Endothelial cell of umbilical vein (primary cell): ENCODE results near the gene ZW10. TPM values are rescaled to one million over a fixed set of nuclear protein-coding genes. Genes with fewer than 3 reads are reported as not detected.
"Not testable (repeated sequence)": the region's sequence is repeated elsewhere in the genome, so short reads cannot be mapped to it uniquely, and the experiment has no call there.

Experiments used
- BruUV-seq: library from RNA; stranded (reverse); fragments of 400-500 nt; replicated peaks from 2 replicates; lab custom pipeline; 2021; lab: Mats Ljungman, UMichigan
- CTCF ChIA-PET: fragments of 300-600, 350-600 bp; sonication (Branson Sonifier 250); formaldehyde crosslinking; loops from one replicate; lab custom pipeline; 2021; ENCODE audit warnings: antibody characterized with exemption, inconsistent platforms; lab: Charles Lee
- POLR2A ChIA-PET: fragments of 300-600, 350-600 bp; sonication (Branson Sonifier 250); formaldehyde crosslinking; loops from one replicate; lab custom pipeline; 2021; ENCODE audit warnings: antibody characterized with exemption, inconsistent platforms; lab: Charles Lee
- DNase-seq: peaks from one replicate; pipeline ENCODE4 v3.0.0-alpha.2; 2011; ENCODE audit warnings: low read depth, low spot score
- FAIRE-seq: peaks from 2 replicates; lab custom pipeline; 2011; peaks lifted over from hg19 to GRCh38; lab: Jason Lieb, UNC
- H2AFZ ChIP-seq: 2 replicates; pipeline ENCODE4 v1.6.0; 2012; ENCODE audit warnings: low read depth, low read length, control low read depth, inconsistent platforms
- H3K27ac ChIP-seq: 2 replicates; pipeline ENCODE4 v1.5.1; 2011; ENCODE audit warnings: low read depth, mild to moderate bottlenecking, control low read depth, low read length, moderate library complexity; ENCODE audit not compliant: insufficient read depth
- H3K27me3 ChIP-seq, 2 experiments: 2 replicates each; pipeline versions ENCODE4 v1.6.0 to v1.6.1; 2011; ENCODE audit warnings: low read length in 2 of 2, mixed read lengths in 1 of 2; ENCODE audit not compliant: control insufficient read depth in 2 of 2, insufficient read depth in 2 of 2
- H3K36me3 ChIP-seq, 2 experiments: 2 replicates in 1 of 2; 3 replicates in 1 of 2; pipeline ENCODE4 v1.5.1; 2011; ENCODE audit warnings: low read length in 2 of 2, mild to moderate bottlenecking in 1 of 2, moderate library complexity in 1 of 2; ENCODE audit not compliant: control insufficient read depth in 2 of 2, insufficient read depth in 2 of 2; ENCODE audit errors: extremely low read depth in 1 of 2
- H3K4me1 ChIP-seq: 3 replicates; pipeline ENCODE4 v1.5.1; 2011; ENCODE audit warnings: mild to moderate bottlenecking, low read length; ENCODE audit not compliant: control insufficient read depth, insufficient read depth; ENCODE audit errors: extremely low read depth
- H3K4me2 ChIP-seq: 2 replicates; pipeline ENCODE4 v1.6.1; 2011; ENCODE audit warnings: low read length, control low read depth, mixed read lengths; ENCODE audit not compliant: insufficient read depth
- H3K4me3 ChIP-seq, 3 experiments: fragments of 200-600 bp in 1 of 3; sonication (generic), shearing (Covaris generic) in 1 of 3; replicated peaks in 1 of 3; 2 replicates each; pipeline ENCODE4 v1.5.1; 2011 to 2016; ENCODE audit warnings: control low read depth in 3 of 3, low read length in 3 of 3, mild to moderate bottlenecking in 2 of 3, inconsistent platforms in 1 of 3, low read depth in 1 of 3, moderate library complexity in 1 of 3; ENCODE audit not compliant: insufficient read depth in 1 of 3
- H3K79me2 ChIP-seq: 2 replicates; pipeline ENCODE4 v1.6.0; 2012; ENCODE audit warnings: low read length, inconsistent platforms; ENCODE audit not compliant: control insufficient read depth, insufficient read depth
- H3K9ac ChIP-seq: replicated peaks from 2 replicates; pipeline ENCODE3; 2011; ENCODE audit warnings: low read length, control low read depth; ENCODE audit not compliant: insufficient read depth; ENCODE audit errors: extremely low read depth
- H3K9me1 ChIP-seq: replicated peaks from 3 replicates; pipeline ENCODE4 v1.6.0; 2011; ENCODE audit warnings: mild to moderate bottlenecking, low read length; ENCODE audit not compliant: control insufficient read depth, insufficient read depth; ENCODE audit errors: extremely low read depth
- H3K9me3 ChIP-seq: replicated peaks from 2 replicates; pipeline ENCODE4 v1.5.1; 2012; ENCODE audit warnings: low read length, inconsistent platforms; ENCODE audit not compliant: control insufficient read depth, insufficient read depth
- H4K20me1 ChIP-seq: replicated peaks from 2 replicates; pipeline ENCODE3; 2011; ENCODE audit warnings: mild to moderate bottlenecking, low read length; ENCODE audit not compliant: control insufficient read depth, insufficient read depth; ENCODE audit errors: extremely low read depth
- CTCF ChIP-seq, 2 donors: IDR thresholded peaks; 1 replicate in 1 of 2; 2 replicates in 1 of 2; pipeline ENCODE4 v1.5.1; 2011; ENCODE audit warnings: low read length in 2 of 2, mild to moderate bottlenecking in 2 of 2, moderate library complexity in 2 of 2, control low read depth in 1 of 2, inconsistent platforms in 1 of 2, low read depth in 1 of 2; ENCODE audit not compliant: insufficient read depth in 1 of 2; ENCODE audit errors: extremely low read depth in 1 of 2
- EZH2 ChIP-seq: IDR thresholded peaks from 2 replicates; pipeline ENCODE4 v1.6.1; 2012; ENCODE audit warnings: borderline replicate concordance, low read depth, mild to moderate bottlenecking, moderate library complexity, low read length, inconsistent platforms; ENCODE audit not compliant: severe bottlenecking
- FOS ChIP-seq: IDR thresholded peaks from 2 replicates; pipeline ENCODE4 v1.6.1; 2011; ENCODE audit warnings: mild to moderate bottlenecking, low read length, moderate library complexity, borderline replicate concordance; ENCODE audit not compliant: insufficient read depth
- GATA2 ChIP-seq: IDR thresholded peaks from 2 replicates; pipeline ENCODE4 v1.7.0; 2011; ENCODE audit warnings: low read depth, mild to moderate bottlenecking, moderate library complexity, mixed read lengths, low read length; ENCODE audit not compliant: insufficient read length, insufficient read depth
- JUN ChIP-seq: IDR thresholded peaks from 2 replicates; pipeline ENCODE4 v1.6.1; 2011; ENCODE audit warnings: borderline replicate concordance, low read depth; ENCODE audit not compliant: insufficient read length, insufficient read depth
- MAX ChIP-seq: IDR thresholded peaks from 2 replicates; pipeline ENCODE4 v1.6.1; 2011; ENCODE audit not compliant: insufficient read depth, insufficient read length
- MYC ChIP-seq: IDR thresholded peaks from one replicate; pipeline ENCODE4 v1.6.1; 2011; ENCODE audit warnings: mild to moderate bottlenecking, low read depth, low read length
- POLR2A ChIP-seq: IDR thresholded peaks from 2 replicates; pipeline ENCODE4 v1.6.1; 2012; ENCODE audit warnings: low read depth, mild to moderate bottlenecking, control low read depth, low read length
- POLR2AphosphoS5 ChIP-seq: IDR thresholded peaks from 2 replicates; pipeline ENCODE4 v1.6.1; 2012; ENCODE audit warnings: low read depth, mild to moderate bottlenecking, control low read depth, low read length, moderate library complexity; ENCODE audit not compliant: insufficient read depth
- dilution Hi-C: fragments of 300-500 bp; cut with MboI; formaldehyde crosslinking; loops from one replicate; pipeline ENCODE4 v1.15.0; 2019; ENCODE audit warnings: low sequenced_read_pairs; ENCODE audit not compliant: extremely low pct_ligation_motif_present
- intact Hi-C: fragments of 100-400 bp; cut with micrococcal nuclease; formaldehyde crosslinking; loops from one replicate; pipeline ENCODE4 v1.10.0; 2022
- polyA plus RNA-seq, 4 experiments: library from polyadenylated mRNA; depleted of rRNA in 3 of 4; stranded (reverse) in 3 of 4; unstranded in 1 of 4; fragments of >200 nt; gene quantifications; 2 replicates each; pipeline versions ENCODE4 v1.2.1 to v1.2.3, GENCODE V29; 2011 to 2012; ENCODE audit warnings: missing spikeins in 1 of 4
- total RNA-seq: library from RNA; stranded (reverse); gene quantifications from 2 replicates; pipeline ENCODE4 v1.2.3, GENCODE V29; 2021

Gene ZW10
- total and polyA plus RNA-seq, 2 donors (not counting 3 experiments of a cell fraction or from before 2014, with no cell fraction given): 7.5 to 22.1 TPM

DNA sequence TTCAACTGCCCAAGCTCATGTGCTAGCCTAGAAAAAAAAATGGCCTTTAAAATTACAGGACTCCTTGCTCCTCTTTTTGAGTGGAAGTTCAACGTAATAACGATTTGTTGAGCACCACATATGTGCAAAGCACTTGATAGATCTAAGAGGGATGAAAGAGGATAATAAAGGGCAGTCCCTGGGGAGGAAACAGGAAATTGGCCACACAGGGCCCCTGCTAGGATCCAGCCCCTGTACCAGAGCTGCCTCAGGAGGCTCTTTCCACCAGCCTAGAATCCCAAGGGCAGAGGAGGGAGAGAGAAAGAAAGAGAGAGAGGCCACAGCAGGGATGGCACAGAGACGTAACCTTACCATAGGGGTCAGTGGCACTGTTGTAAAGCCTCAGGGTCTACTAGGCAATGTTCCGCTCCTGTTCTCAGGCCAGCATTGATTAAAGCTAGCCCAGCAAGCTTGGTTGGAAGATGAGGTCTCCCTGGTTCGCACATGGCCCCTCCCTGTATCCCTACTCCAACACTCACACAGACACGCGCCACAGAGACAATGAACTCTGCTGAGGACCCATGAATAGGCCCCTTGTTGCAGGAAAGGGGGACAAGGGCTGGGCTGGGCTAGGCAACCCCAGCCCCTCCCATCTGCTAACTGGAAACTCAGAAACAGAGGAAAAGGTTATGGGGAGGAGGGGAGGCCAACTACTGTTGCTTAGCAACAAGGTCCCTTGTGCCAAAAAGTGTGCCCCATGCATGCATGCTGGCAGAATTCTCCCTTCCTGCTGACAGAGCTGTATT is 67.4 kb downstream of the ZW10 start, which contains the start of gene TMPRSS5:
Gene TMPRSS5, minus strand, starts transcription at position 438 of the 785 bp plus-strand sequence. Its CDS starts 84 bp downstream, at position 354.
- BruUV-seq: no TSS peak
- POLR2A ChIA-PET: no interaction called here
- H3K9ac ChIP-seq: no peak within 1 kb of the TSS
- H3K4me1 ChIP-seq: no peaks in the 10 kb centered on the region
- H3K9me3 ChIP-seq: no peaks in the 10 kb centered on the region
- no peaks in the 10 kb centered on the region for H3K79me2 ChIP-seq
- dilution Hi-C loops (no loop called here), intact Hi-C loops (no loop called here)
- no peak within 1 kb of the TSS for H3K27ac ChIP-seq
- DNase-seq (no peak), FAIRE-seq (no peak)
- no peak within 1 kb of the TSS for H2AFZ ChIP-seq
- no peaks in the 10 kb centered on the region for H3K27me3 ChIP-seq
- no peak within 1 kb of the TSS for H3K4me2 ChIP-seq
- H3K4me3 ChIP-seq: no peak within 1 kb of the TSS
- CTCF ChIA-PET: no interaction called here
- TF ChIP-seq MAX (no peak), FOS (no peak), POLR2AphosphoS5 (no peak), CTCF (IDR thresholded peaks at IDR 0.05; ENCODE audit: extremely low read depth in 1 of 2, insufficient read depth in 1 of 2, low read depth in 1 of 2, low read length in 2 of 2) (no peak), EZH2 (no peak), POLR2A (no peak), JUN (no peak), GATA2 (no peak), MYC (no peak)
- no peaks in the 10 kb centered on the region for H4K20me1 ChIP-seq
- no peaks in the 10 kb centered on the region for H3K9me1 ChIP-seq
- no peaks in the 10 kb centered on the region for H3K36me3 ChIP-seq

GRCh38 chr11:113703551-113703950 is 69.9 kb downstream of the ZW10 start:
- H3K36me3 ChIP-seq, H3K4me3 ChIP-seq, H4K20me1 ChIP-seq, H3K9me3 ChIP-seq, intact Hi-C loops, H3K79me2 ChIP-seq, H3K27me3 ChIP-seq, CTCF ChIA-PET, H3K27ac ChIP-seq, dilution Hi-C loops, BruUV-seq, H3K4me1 ChIP-seq, FAIRE-seq, H3K9ac ChIP-seq, H3K9me1 ChIP-seq, POLR2A ChIA-PET, H3K4me2 ChIP-seq, H2AFZ ChIP-seq, DNase-seq: not testable (repeated sequence)
